Raji (cell line): ENCODE results near the gene YAF2.

Experiments used
- POLR2A ChIP-seq: IDR thresholded peaks from 2 replicates; pipeline ENCODE4 v1.6.1; 2011; ENCODE audit warnings: low read depth, low read length, control low read depth; ENCODE audit not compliant: insufficient read depth

The YAF2 gene

GRCh38 chr12:42261708-42262107 is 23.7 kb upstream of the YAF2 start:
- no peak for TF ChIP-seq POLR2A

GRCh38 chr12:42260518-42260917 is 22.5 kb upstream of the YAF2 start:
- TF ChIP-seq POLR2A: no peak

- TF ChIP-seq POLR2A: no peak
Measured at GRCh38 chr12:42259699-42260098, 21.7 kb upstream of the YAF2 start.

GRCh38 chr12:42255866-42256261 is 17.8 kb upstream of the YAF2 start:
- TF ChIP-seq POLR2A: no peak

- no peak for TF ChIP-seq POLR2A
Measured at GRCh38 chr12:42255221-42255865, 17.3 kb upstream of the YAF2 start.

GRCh38 chr12:42240131-42240750 is 2.2 kb upstream of the YAF2 start:
- TF ChIP-seq POLR2A: no peak

GRCh38 chr12:42237853-42238239 is 202 bp downstream of the YAF2 start:
- no peak; the same call in 1 of the 2 replicates for TF ChIP-seq POLR2A

GRCh38 chr12:42237052-42237852 is 796 bp downstream of the YAF2 start:
- TF ChIP-seq POLR2A: peak; percentile 61

- no peak for TF ChIP-seq POLR2A
Measured at GRCh38 chr12:42236017-42236416, 2.0 kb downstream of the YAF2 start.

GRCh38 chr12:42235426-42235825 is 2.6 kb downstream of the YAF2 start:
- no peak for TF ChIP-seq POLR2A

GRCh38 chr12:42234970-42235369 is 3.1 kb downstream of the YAF2 start:
- no peak for TF ChIP-seq POLR2A

- no peak for TF ChIP-seq POLR2A
Measured at GRCh38 chr12:42222724-42223123, 15.3 kb downstream of the YAF2 start.

GRCh38 chr12:42221726-42222125 is 16.3 kb downstream of the YAF2 start:
- TF ChIP-seq POLR2A: no peak

GRCh38 chr12:42217656-42218055 is 20.4 kb downstream of the YAF2 start:
- TF ChIP-seq POLR2A: no peak

- TF ChIP-seq POLR2A: no peak
Measured at GRCh38 chr12:42216737-42217136, 21.3 kb downstream of the YAF2 start.

GRCh38 chr12:42213954-42214426 is 24.1 kb downstream of the YAF2 start:
- TF ChIP-seq POLR2A: no peak
